GM18951 (cell line): ENCODE results near the gene KIF9.
"Not testable (repeated sequence)": the region's sequence is repeated elsewhere in the genome, so short reads cannot be mapped to it uniquely, and the experiment has no call there.

Experiments
- POLR2A ChIP-seq: IDR thresholded peaks from 4 replicates; pipeline ENCODE4 v1.6.1; 2011; ENCODE audit warnings: mild to moderate bottlenecking; ENCODE audit not compliant: insufficient read length, insufficient read depth; ENCODE audit errors: extremely low read depth
- in situ Hi-C: fragments of 300-500 bp; cut with MboI; formaldehyde crosslinking; loops from one replicate; pipeline ENCODE4 v1.12.0; 2022; ENCODE audit warnings: low sequenced_read_pairs, mixed read lengths, inconsistent platforms; ENCODE audit not compliant: unreplicated experiment

The KIF9 gene

DNA sequence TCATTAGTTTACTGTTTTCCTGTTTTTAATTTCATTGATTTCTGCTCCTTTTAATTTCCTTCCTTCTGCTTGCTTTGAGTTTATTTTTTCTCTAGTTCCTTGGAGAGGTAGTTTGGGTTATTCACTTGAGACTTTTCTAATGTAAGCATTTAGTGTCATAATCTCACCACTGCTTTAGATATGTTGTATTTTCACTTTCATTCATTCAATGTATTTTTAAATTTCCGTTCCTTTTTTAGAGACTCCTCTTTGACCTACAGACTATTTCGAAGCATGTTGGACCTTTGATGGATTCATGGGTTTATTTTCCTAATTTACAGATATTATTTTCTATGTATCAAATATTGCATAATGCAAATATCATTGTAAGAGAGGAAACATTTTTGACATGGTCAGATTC, 23.4 kb upstream of the KIF9 start:
- no peak for TF ChIP-seq POLR2A
- in situ Hi-C loops: no loop called here

DNA sequence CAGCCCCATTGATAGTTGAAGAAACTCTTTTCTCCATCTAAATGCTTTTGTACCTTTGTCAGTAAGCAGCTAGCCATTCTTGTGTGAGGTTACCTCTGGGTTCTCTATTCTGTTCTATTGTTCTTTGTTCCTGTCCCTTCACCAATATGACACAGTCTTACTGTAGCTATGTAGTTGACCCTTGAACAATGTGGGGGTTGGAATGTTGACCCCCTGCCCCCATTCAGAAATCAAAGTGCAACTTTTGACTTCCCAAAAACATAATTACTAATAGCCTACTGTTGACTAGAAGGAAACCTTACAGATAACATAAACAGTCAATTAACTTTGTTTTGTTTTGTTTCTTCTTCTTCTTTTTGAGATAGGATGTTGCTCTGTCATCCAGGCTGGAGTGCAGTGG, 18.9 kb upstream of the KIF9 start:
- in situ Hi-C loops: no loop called here
- TF ChIP-seq POLR2A: no peak

DNA sequence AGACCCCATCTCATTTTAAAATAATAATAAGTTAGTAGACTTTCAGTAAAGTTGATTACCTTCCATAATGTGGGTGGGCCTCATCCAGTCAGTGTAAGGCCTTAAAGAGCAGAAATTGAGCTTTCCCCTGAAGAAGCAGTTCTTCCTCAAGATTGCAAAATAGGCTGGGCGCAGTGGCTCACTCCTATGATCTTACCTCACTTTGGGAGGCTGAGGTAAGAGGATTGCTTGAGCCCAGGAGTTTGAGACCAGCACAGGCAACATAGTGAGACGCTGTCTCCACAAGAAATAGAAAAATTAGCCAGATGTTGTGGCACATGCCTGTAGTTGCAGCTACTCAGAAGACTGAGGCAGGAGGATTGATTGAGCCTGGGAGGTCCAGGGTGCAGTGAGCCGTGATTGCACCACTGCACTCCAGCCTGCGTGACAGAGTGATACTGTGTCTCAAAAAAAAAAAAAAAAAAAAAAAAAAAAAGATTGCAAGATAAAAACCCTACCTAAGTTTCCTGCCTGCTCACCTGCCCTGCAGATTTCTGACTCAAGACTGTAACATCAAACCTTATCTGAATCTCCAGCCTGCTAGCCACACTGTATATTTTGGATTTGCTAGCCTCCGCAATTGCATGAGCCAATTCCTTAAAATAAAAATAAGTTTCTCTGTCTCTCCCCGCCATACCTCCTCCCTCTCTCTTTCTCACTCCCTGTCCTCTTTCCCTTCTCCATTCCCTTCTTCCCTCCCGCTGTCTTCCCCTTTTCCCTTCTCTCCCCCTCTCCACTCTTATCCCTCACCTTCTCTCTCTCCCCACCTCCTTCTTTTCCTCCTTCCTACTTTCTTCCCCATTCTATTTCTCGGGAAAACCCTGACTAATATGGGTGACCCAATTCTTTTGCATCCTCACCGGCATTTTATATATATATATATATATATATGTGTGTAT, 17.1 kb upstream of the KIF9 start:
- in situ Hi-C loops: no loop called here
- no peak for TF ChIP-seq POLR2A

DNA sequence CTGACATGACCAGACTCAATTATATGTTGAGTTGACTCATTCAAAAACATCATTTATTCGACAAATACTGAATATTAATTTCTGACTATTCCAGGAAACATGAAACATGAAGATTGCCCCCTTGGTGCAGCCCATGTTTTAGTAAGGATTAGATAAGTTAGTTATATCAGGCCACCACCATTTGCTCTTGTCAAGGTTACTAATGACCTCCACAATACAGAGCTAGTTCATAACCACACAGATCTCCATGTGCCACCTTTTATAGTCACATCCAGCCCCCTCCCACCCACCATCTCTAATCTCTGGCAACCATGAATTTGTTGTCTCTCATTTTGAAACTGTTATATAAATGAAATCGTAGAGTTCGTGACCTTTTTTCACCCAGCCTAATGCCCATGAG, 15.8 kb upstream of the KIF9 start:
- in situ Hi-C loops: no loop called here
- TF ChIP-seq POLR2A: no peak

DNA sequence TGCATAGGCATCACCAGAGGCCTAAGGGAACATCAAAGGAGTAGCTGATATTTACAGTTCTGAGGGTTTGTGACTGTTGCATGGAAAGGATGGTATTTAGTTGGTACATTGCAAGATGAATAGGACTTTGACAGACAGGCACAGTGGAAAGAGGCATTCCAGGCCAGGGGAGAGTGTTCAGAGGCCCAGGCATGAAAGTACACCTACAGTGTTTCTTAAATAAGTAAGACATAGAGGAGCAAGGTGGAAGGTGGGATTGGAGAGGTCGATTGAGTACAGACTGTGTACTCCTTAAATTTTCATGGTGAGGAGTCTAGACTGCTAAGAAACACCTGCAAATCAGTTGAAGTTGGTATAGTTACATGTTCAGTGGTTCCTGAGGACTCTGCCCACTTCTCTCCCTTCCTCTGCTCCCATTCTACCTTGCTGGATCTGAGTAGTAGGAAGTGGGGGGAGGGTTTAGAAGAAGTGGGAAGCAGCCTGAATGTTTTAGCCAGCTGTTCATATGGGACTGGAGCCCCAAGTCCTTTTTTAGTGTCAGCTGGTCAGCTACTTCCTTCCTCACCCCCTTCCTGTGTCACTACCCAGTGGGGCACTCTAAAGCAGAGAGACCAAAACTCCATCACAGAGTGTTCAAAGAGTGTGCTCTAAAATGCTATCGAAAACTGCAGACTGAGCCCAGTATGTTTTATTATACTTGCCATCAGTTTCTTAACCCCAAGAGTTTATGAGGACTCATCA, 14.1 kb upstream of the KIF9 start:
- in situ Hi-C loops: no loop called here
- TF ChIP-seq POLR2A: no peak

DNA sequence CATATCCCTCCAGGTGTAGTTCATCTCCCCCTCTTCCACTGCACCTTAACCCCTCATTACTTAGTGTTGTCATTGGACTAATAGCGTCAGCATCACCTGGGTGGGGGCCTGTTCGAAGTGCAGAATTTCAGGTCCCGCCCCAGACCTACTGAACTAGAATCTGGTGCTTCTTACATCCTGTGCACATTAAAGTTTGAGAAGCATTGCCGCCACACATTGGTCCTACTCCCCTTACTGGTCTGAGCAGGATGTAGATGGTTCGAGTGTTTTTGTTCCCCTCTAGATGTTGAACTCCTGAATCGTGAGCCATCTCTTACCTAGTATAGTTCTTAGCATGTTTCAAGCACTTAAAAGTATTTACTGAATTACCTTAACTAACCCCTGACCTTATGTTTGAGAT, 13.4 kb upstream of the KIF9 start:
- in situ Hi-C loops: no loop called here

DNA sequence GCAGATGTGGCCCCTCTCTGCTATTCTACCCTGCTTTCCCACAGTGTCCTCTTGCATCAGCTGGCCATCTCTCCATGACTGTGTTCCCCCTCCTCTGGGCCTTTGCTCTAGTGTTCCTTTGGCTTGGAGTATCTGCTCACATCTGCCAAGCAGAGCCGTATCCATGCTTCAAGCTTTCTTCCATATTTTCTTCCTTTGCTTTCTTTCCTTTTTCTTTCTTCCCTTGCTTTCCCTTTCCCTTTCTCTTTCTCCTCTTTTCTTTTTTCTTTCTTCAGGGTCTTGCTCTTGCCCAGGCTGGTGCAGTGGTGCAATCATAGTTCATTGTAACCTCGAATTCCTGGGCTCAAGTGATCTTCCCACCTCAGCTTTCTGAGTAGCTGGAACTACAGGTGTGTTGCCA, 12.7 kb upstream of the KIF9 start:
- in situ Hi-C loops: no loop called here
- TF ChIP-seq POLR2A: no peak

More for the DNA sequence above, 13.4 kb upstream of the KIF9 start:
- no peak for TF ChIP-seq POLR2A

DNA sequence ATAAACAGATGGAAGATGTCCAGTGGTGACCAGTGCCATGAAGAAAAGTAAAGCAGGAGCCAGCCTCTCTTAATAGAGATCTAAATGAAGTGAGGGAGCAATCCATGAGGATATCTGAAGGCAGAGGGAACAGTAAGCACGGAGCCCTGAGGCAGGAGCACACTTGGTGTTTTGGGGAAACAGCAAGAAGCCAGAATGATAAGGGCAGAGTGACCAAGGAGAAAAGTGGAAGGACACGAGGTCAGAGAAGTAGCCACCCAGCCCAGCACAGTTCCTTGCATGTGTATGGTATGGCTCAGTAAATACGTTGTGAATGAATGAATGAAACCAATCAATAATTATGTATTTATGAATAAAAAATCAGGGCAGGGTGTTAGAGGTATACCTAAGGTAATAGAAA, 11.8 kb upstream of the KIF9 start:
- no peak for TF ChIP-seq POLR2A
- in situ Hi-C loops: no loop called here

DNA sequence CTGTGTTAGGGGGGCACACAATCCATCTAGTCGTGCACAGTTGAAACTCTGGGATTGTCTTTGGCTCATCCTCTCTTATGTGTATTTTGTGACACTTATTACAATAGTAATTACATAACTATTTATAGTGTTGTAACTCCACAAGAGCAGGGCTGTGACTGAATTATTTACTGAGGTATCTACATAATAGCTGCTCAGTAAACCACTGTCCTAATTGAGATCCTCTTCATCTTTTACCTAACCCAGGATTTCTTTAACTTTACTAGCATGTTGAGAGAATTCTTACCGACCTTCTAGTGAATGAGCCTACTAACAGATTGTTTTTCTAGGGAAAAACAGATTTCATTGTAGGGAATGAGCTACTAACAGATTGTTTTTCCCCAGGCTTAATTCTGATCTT, 11.2 kb upstream of the KIF9 start:
- in situ Hi-C loops: no loop called here

DNA sequence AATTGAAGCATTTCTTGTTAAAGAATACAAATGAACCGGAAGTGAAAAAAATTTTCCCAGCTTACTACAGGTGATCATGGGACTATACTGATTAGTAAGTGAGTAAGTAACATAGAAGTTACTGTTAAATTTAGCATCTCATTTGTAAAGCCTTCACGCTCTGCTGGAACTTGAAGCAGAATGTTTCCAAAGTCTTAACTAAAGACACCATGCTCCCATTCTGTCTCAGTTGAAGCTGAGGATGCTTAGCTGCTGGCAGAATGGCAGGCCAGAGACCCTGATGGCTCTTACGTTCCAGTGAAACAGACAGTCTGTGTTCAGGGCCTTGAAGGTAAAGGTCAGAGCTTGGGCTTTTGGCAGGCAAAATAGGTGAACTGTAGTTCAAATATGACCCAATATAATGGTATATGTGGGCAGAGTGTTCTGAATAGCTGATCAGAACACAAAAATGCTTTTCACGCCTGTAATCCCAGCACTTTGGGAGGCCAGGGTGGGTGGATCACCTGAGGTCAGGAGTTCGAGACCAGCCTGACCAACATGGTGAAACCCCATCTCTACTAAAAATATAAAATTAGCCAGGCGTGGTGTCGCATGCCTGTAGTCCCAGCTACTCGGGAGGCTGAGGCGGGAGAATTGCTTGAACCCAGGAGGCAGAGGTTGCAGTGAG, 9.3 kb upstream of the KIF9 start:
- in situ Hi-C loops: not testable (repeated sequence)

More for the DNA sequence above, 11.2 kb upstream of the KIF9 start:
- TF ChIP-seq POLR2A: no peak

DNA sequence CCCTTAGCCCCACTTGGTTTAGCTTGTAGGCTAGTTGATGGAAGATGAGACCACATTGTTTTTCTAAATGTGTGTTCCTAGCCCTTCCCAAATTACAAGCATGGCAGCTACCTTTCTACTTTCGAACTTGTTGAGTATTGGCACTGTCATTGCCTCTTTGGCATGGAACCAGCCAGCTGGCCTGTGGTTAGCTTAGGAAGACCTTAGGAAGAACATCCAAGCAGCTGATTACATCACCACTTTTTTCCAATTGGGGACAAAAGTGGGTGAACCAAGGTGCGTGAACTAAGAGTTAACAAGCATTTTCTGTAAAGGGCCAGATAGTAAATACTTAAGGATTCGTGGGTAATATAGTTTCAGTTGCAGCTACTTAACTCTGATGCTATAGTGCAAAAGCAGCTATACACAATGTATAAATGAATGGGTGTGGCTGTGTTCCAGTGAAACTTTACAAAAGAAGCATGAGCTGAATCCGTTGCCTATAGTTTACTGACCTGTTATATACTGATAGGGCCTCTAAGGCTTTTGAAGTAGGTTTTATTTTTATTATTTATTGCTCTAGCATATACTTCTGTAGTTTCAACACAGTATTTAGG, 8.7 kb upstream of the KIF9 start:
- in situ Hi-C loops: no loop called here
- no peak for TF ChIP-seq POLR2A

DNA sequence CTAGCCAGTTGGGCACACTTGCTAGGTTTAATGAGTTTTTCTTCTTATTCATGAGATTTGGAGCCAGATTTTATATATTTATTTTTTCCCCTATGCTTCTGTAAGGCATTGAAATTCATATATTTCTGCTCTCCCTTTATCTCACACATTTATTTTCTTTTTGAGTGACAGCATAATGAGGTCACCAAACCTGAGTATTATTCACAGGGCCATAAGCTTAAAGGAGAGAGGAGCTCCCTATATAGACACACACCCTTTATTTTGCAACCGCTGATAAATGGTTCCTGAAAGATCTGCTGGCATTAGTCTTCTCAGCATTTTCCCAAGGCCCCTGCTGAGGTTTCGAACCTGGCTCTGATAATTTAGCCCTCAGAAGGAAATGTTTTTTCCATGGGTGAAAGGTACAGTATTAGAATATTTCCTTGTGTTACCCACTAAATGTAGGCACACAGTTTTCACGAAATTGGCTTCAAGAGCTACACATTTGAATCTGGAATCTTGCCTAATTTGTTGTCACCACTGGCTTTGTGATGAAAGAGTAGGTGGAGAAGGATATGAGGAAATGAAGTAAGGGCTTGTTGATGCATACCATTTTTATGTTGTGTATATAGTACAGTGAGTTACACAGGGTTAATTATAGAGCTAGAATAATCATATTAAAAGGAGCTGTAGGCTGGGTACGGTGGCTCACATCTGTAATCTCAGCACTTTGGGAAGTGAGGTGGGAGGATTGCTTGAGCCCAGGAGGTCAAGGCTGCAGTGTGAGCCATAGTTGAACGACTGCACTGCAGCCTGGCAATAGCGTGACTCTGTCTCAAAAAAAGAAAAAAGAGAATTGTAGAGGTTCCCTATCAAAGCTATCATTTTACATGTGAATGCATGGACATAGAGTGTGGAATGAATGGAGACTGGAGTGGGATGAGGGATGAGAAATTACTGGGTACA, 6.6 kb upstream of the KIF9 start:
- no peak for TF ChIP-seq POLR2A
- in situ Hi-C loops: no loop called here
